ENCODE data around the gene C10orf143. TPM values are rescaled to one million over a fixed set of nuclear protein-coding genes. Genes with fewer than 3 reads are reported as not detected.

C10orf143 gene
- total and polyA plus RNA-seq, 7 donors, result 1.4 to 9.6 (median 6.8) TPM

GRCh38 chr10:130015075-130015695, 95.4 kb downstream of the C10orf143 start:
- DNase-seq, result no peak
- TF ChIP-seq POLR2A (IDR thresholded peaks at IDR 0.05), result no peak
- TF ChIP-seq POLR2AphosphoS5 (IDR thresholded peaks at IDR 0.05), result no peak
- no peak for TF ChIP-seq CTCF (IDR thresholded peaks at IDR 0.05)
- no peak for TF ChIP-seq EP300 (IDR thresholded peaks at IDR 0.05)
- Histone ChIP-seq H3K9me3 (no peaks in the 10 kb centered on the region), H3K4me3 (no peak overlapping the region), H3K4me1 (peaks cover 0 to 23% (median 7%) of the 10 kb centered on the region in 4 donors), H3K27ac (no peak overlapping the region), H3K27me3 (peaks cover 0 to 23% (median 13%) of the 10 kb centered on the region in 3 donors), H3K36me3 (no peaks in the 10 kb centered on the region)
- WGBS, 2 donors, result 82 to 87% methylated on average over 22 of the region's 22 CpGs
- intact Hi-C loops (cut with DNase I), result no loop called here

GRCh38 chr10:130014263-130015074, 96.2 kb downstream of the C10orf143 start:
- TF ChIP-seq CTCF (IDR thresholded peaks at IDR 0.05) (no peak), POLR2A (IDR thresholded peaks at IDR 0.05) (no peak), POLR2AphosphoS5 (IDR thresholded peaks at IDR 0.05) (no peak), EP300 (IDR thresholded peaks at IDR 0.05) (no peak)
- 81 to 86% methylated on average over 35 of the region's 35 CpGs for WGBS, 2 donors
- DNase-seq, result no peak
- no peaks in the 10 kb centered on the region for H3K9me3 ChIP-seq
- H3K27me3 ChIP-seq, result peaks cover 0 to 23% (median 13%) of the 10 kb centered on the region in 3 donors
- peaks cover 0 to 23% (median 7%) of the 10 kb centered on the region in 4 donors for H3K4me1 ChIP-seq
- intact Hi-C loops (cut with DNase I), result no loop called here
- H3K36me3 ChIP-seq, result no peaks in the 10 kb centered on the region
- no peak overlapping the region for H3K4me3 ChIP-seq
- no peak overlapping the region for H3K27ac ChIP-seq

Other genes starting within 250 kb of the C10orf143 start
- 1 to 10 TPM; 4.3 to 8.9 (median 5.8) TPM for gene EBF3, start 146.6 kb downstream of the C10orf143 start, total RNA-seq
- 1 to 10 TPM in 2 of 3 donors, not detected in 1; 1.2 to 1.3 TPM for gene EBF3, start 146.6 kb downstream of the C10orf143 start, polyA plus RNA-seq
- gene GLRX3, start 25.6 kb upstream of the C10orf143 start, total RNA-seq, result 10 to 100 TPM; 40.5 to 53.5 (median 46.9) TPM
- 10 to 100 TPM; 55.1 to 93.1 (median 67.5) TPM for gene GLRX3, start 25.6 kb upstream of the C10orf143 start, polyA plus RNA-seq